Bone marrow (tissue), 2 donors: Measurements from ENCODE around the gene IFT22.
"Not testable (repeated sequence)": the region's sequence is repeated elsewhere in the genome, so short reads cannot be mapped to it uniquely, and the experiment has no call there.

Source experiments
- DNase-seq, 2 donors: peaks; one replicate each; lab custom pipeline; 2025; lab: John Stamatoyannopoulos, UW

IFT22 gene

GRCh38 chr7:101321491-101322401 is at the start of gene IFT22:
IFT22 (minus strand) TSS chr7:101321812; CDS start chr7:101321709, 103 bp downstream.
- peak; percentile 40 to 65 for DNase-seq

- peak in 1 of 2 donors; percentile 19 for DNase-seq
Observed at GRCh38 chr7:101370836-101371235, 49.2 kb upstream of the IFT22 start.

- DNase-seq: no peak
Observed at GRCh38 chr7:101368422-101369165, 47.0 kb upstream of the IFT22 start.

GRCh38 chr7:101367676-101368075 is 46.1 kb upstream of the IFT22 start:
- no peak for DNase-seq

GRCh38 chr7:101365956-101366355 is 44.3 kb upstream of the IFT22 start:
- no peak for DNase-seq

- DNase-seq: peak in 1 of 2 donors; percentile 63
Observed at GRCh38 chr7:101363734-101364374, 42.2 kb upstream of the IFT22 start.

- no peak for DNase-seq
Observed at GRCh38 chr7:101363196-101363733, 41.7 kb upstream of the IFT22 start.

- no peak for DNase-seq
Observed at GRCh38 chr7:101362334-101363195, 41.0 kb upstream of the IFT22 start, which contains the start of gene COL26A1. COL26A1 (plus strand) TSS chr7:101362875; CDS start chr7:101363033, 158 bp downstream.

GRCh38 chr7:101357433-101357832 is 35.8 kb upstream of the IFT22 start:
- DNase-seq: no peak

GRCh38 chr7:101352920-101353308 is 31.3 kb upstream of the IFT22 start:
- DNase-seq: no peak

- DNase-seq: not testable (repeated sequence)
Observed at GRCh38 chr7:101349300-101349699, 27.7 kb upstream of the IFT22 start.

- DNase-seq: not testable (repeated sequence)
Observed at GRCh38 chr7:101348456-101349067, 26.9 kb upstream of the IFT22 start.

- no peak for DNase-seq
Observed at GRCh38 chr7:101347477-101347876, 25.9 kb upstream of the IFT22 start.

- DNase-seq: no peak
Observed at GRCh38 chr7:101342892-101343291, 21.3 kb upstream of the IFT22 start.

- DNase-seq: no peak
Observed at GRCh38 chr7:101340379-101340778, 18.8 kb upstream of the IFT22 start.

- no peak for DNase-seq
Observed at GRCh38 chr7:101333912-101334311, 12.3 kb upstream of the IFT22 start.

GRCh38 chr7:101332026-101332425 is 10.4 kb upstream of the IFT22 start:
- DNase-seq: no peak

GRCh38 chr7:101330011-101330484 is 8.4 kb upstream of the IFT22 start:
- DNase-seq: no peak

- DNase-seq: no peak
Observed at GRCh38 chr7:101328159-101328558, 6.5 kb upstream of the IFT22 start.

GRCh38 chr7:101319401-101319800 is 2.2 kb downstream of the IFT22 start:
- no peak for DNase-seq
